Subcutaneous abdominal adipose tissue (tissue), 5 donors: ENCODE measurements around the gene FAM110A.
"Not testable (repeated sequence)": the region's sequence is repeated elsewhere in the genome, so short reads cannot be mapped to it uniquely, and the experiment has no call there.

Experiments
- H3K27ac ChIP-seq: one replicate; pipeline ENCODE4 v1.7.0; 2013; ENCODE audit warnings: low read depth, mild to moderate bottlenecking, inconsistent platforms, low read length, moderate library complexity
- H3K27me3 ChIP-seq, 5 donors: one replicate each; pipeline ENCODE4 v1.7.0; 2013; ENCODE audit warnings: low read length in 5 of 5, inconsistent platforms in 1 of 5; ENCODE audit not compliant: control insufficient read depth in 5 of 5, insufficient read depth in 4 of 5
- H3K36me3 ChIP-seq, 5 donors: one replicate each; pipeline ENCODE4 v1.7.0; 2013; ENCODE audit warnings: low read length in 5 of 5; ENCODE audit not compliant: control insufficient read depth in 5 of 5, insufficient read depth in 5 of 5
- H3K4me1 ChIP-seq, 5 donors: one replicate each; pipeline ENCODE4 v1.7.0; 2013; ENCODE audit warnings: low read length in 5 of 5, mild to moderate bottlenecking in 3 of 5, moderate library complexity in 1 of 5; ENCODE audit not compliant: control insufficient read depth in 5 of 5, insufficient read depth in 5 of 5
- H3K4me3 ChIP-seq, 5 donors: one replicate each; pipeline ENCODE4 v1.7.0; 2013; ENCODE audit warnings: low read length in 5 of 5, low read depth in 1 of 5
- H3K9ac ChIP-seq, 5 donors: one replicate each; pipeline ENCODE4 v1.7.0; 2013; ENCODE audit warnings: low read length in 5 of 5, mild to moderate bottlenecking in 4 of 5, moderate library complexity in 3 of 5
- H3K9me3 ChIP-seq, 5 donors: one replicate each; pipeline ENCODE4 v1.7.0; 2013; ENCODE audit warnings: low read length in 5 of 5; ENCODE audit not compliant: control insufficient read depth in 5 of 5
- donor health status: healthy.
- donor health status: healthy.
- donor health status: healthy.
- donor health status: healthy.
- donor health status: healthy.

The FAM110A gene

GRCh38 chr20:812435-812814 is 21.1 kb upstream of the FAM110A start:
- not testable (repeated sequence) for H3K4me3 ChIP-seq, H3K36me3 ChIP-seq, H3K4me1 ChIP-seq, H3K9me3 ChIP-seq, H3K27ac ChIP-seq, H3K9ac ChIP-seq
- peaks cover 4 to 23% (median 8%) of the 10 kb centered on the region in 5 donors for H3K27me3 ChIP-seq

- Histone ChIP-seq H3K9ac (no peak overlapping the region), H3K27ac (no peak overlapping the region), H3K4me3 (no peak overlapping the region), H3K9me3 (no peaks in the 10 kb centered on the region), H3K4me1 (no peaks in the 10 kb centered on the region), H3K27me3 (peaks cover 4 to 23% (median 8%) of the 10 kb centered on the region in 5 donors), H3K36me3 (no peaks in the 10 kb centered on the region)
Measured at GRCh38 chr20:813390-813789, 20.1 kb upstream of the FAM110A start.

GRCh38 chr20:815226-815625 is 18.3 kb upstream of the FAM110A start:
- H3K36me3 ChIP-seq, result no peaks in the 10 kb centered on the region
- no peaks in the 10 kb centered on the region for H3K9me3 ChIP-seq
- H3K27ac ChIP-seq, result no peak overlapping the region
- no peaks in the 10 kb centered on the region for H3K4me1 ChIP-seq
- H3K27me3 ChIP-seq, result peaks cover 2 to 17% (median 8%) of the 10 kb centered on the region in 5 donors
- H3K9ac ChIP-seq, result no peak overlapping the region
- H3K4me3 ChIP-seq, result no peak overlapping the region

- no peaks in the 10 kb centered on the region for H3K4me1 ChIP-seq
- H3K27ac ChIP-seq, result no peak overlapping the region
Measured at GRCh38 chr20:815914-816606, 17.5 kb upstream of the FAM110A start.

GRCh38 chr20:818001-818664 is 15.4 kb upstream of the FAM110A start:
- Histone ChIP-seq H3K27me3 (peaks cover 0 to 6% (median 6%) of the 10 kb centered on the region in 5 donors), H3K36me3 (no peaks in the 10 kb centered on the region), H3K9ac (no peak overlapping the region)

More at GRCh38 chr20:815914-816606, 17.5 kb upstream of the FAM110A start:
- Histone ChIP-seq H3K9me3 (no peaks in the 10 kb centered on the region), H3K9ac (no peak overlapping the region), H3K36me3 (no peaks in the 10 kb centered on the region), H3K4me3 (no peak overlapping the region), H3K27me3 (peaks cover 0 to 11% (median 6%) of the 10 kb centered on the region in 5 donors)

GRCh38 chr20:819680-820322 is 13.7 kb upstream of the FAM110A start:
- Histone ChIP-seq H3K4me1 (no peaks in the 10 kb centered on the region), H3K4me3 (no peak overlapping the region), H3K27ac (no peak overlapping the region), H3K27me3 (peaks cover 0 to 6% (median 0%) of the 10 kb centered on the region in 5 donors), H3K9me3 (no peaks in the 10 kb centered on the region), H3K9ac (no peak overlapping the region), H3K36me3 (no peaks in the 10 kb centered on the region)

More at GRCh38 chr20:818001-818664, 15.4 kb upstream of the FAM110A start:
- Histone ChIP-seq H3K27ac (no peak overlapping the region), H3K4me1 (no peaks in the 10 kb centered on the region), H3K4me3 (no peak overlapping the region), H3K9me3 (no peaks in the 10 kb centered on the region)

- H3K27me3 ChIP-seq, result peaks cover 0 to under 1% (median 0%) of the 10 kb centered on the region in 5 donors
- H3K36me3 ChIP-seq, result no peaks in the 10 kb centered on the region
- no peak overlapping the region for H3K9ac ChIP-seq
- no peak overlapping the region for H3K27ac ChIP-seq
- H3K4me1 ChIP-seq, result peaks cover 0 to 1% (median under 1%) of the 10 kb centered on the region in 5 donors
- H3K4me3 ChIP-seq, result no peak overlapping the region
- H3K9me3 ChIP-seq, result no peaks in the 10 kb centered on the region
Measured at GRCh38 chr20:820323-820953, 13.1 kb upstream of the FAM110A start.

- no peak overlapping the region for H3K27ac ChIP-seq
- H3K4me1 ChIP-seq, result peaks cover 0 to 9% (median 8%) of the 10 kb centered on the region in 5 donors
- H3K4me3 ChIP-seq, result no peak overlapping the region
- no peaks in the 10 kb centered on the region for H3K9me3 ChIP-seq
- no peaks in the 10 kb centered on the region for H3K36me3 ChIP-seq
- H3K27me3 ChIP-seq, result no peaks in the 10 kb centered on the region
- no peak overlapping the region for H3K9ac ChIP-seq
Measured at GRCh38 chr20:821046-821730, 12.3 kb upstream of the FAM110A start.

- peaks cover 0 to 14% (median 10%) of the 10 kb centered on the region in 5 donors for H3K4me1 ChIP-seq
- H3K4me3 ChIP-seq, result no peak overlapping the region
- no peaks in the 10 kb centered on the region for H3K9me3 ChIP-seq
- no peak overlapping the region for H3K9ac ChIP-seq
- no peak overlapping the region for H3K27ac ChIP-seq
- H3K27me3 ChIP-seq, result no peaks in the 10 kb centered on the region
- no peaks in the 10 kb centered on the region for H3K36me3 ChIP-seq
Measured at GRCh38 chr20:821731-822065, 11.8 kb upstream of the FAM110A start.
